ENCODE data around the gene HMCN1.

DNA sequence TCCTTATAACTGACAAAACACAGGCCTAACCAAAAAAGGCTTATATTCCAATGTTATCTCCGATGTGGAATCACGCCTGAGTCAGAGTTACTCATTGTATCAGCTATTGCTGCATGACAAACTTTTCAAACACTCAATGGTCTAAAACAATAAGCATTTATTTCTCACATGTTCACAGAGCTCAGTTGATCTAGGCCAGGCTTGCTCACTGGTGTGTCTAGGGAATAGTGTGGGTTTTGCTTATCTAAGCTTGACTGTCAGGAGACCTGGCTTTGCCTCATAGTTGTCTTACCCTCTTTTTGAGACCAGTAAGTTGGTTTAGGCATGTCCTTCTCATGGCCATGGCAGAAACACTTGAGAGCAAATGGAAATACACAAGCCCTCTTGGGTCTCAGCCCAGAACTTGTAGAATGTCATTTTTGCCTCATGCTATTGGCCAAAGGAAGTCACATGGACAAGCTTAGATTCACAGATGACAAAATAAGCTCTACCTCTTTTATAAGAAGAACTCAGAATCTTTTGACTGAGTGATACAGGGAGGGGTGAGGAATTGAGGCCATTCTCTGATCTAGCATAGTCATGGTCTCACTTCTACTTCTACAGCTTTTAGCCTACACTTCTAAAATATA is 130.8 kb downstream of the HMCN1 start:
- TF ChIP-seq ZNF274 (IDR thresholded peaks at IDR 0.05; ENCODE audit: low read depth, low read length) (no peak), YY1 (IDR thresholded peaks at IDR 0.05; ENCODE audit: insufficient read depth, insufficient read length) (no peak)

All from NT2/D1 (cell line).